Vagina (tissue), 2 donors: ENCODE data around the gene LIMK2. TPM values are rescaled to one million over a fixed set of nuclear protein-coding genes. Genes with fewer than 3 reads are reported as not detected.

Experiments
- DNase-seq, 2 donors: peaks; one replicate each; pipeline ENCODE4 v3.0.0-alpha.2; 2017; ENCODE audit errors: extremely low spot score in 2 of 2
- H3K27ac ChIP-seq: fragments of 200-600 bp; sonication (generic); one replicate; pipeline ENCODE4 v1.5.1; 2019
- H3K27me3 ChIP-seq: fragments of 200-600 bp; sonication (generic); one replicate; pipeline ENCODE4 v1.5.1; 2019
- H3K36me3 ChIP-seq, 2 donors: fragments of 200-600 bp; sonication (generic); one replicate each; pipeline ENCODE4 v1.5.1; 2017 to 2019
- H3K4me1 ChIP-seq: fragments of 200-600 bp; sonication (generic); one replicate; pipeline ENCODE4 v1.5.1; 2019
- H3K4me3 ChIP-seq, 2 donors: fragments of 200-600 bp; sonication (generic); 1 replicate in 1 of 2; 2 replicates in 1 of 2; pipeline ENCODE4 v1.5.1; 2016 to 2019
- H3K9me3 ChIP-seq: fragments of 200-600 bp; sonication (generic); one replicate; pipeline ENCODE4 v1.5.1; 2019
- CTCF ChIP-seq, 3 experiments: fragments of 450-650 bp in 2 of 3; fragments of 200-600 bp in 1 of 3; sonication (generic) in 1 of 3; IDR thresholded peaks; one replicate each; pipeline ENCODE4 v1.5.1; 2017 to 2019; ENCODE audit warnings: antibody characterized with exemption in 3 of 3, mild to moderate bottlenecking in 2 of 3, moderate library complexity in 2 of 3
- POLR2A ChIP-seq, 2 donors: fragments of 450-650 bp; IDR thresholded peaks; one replicate each; pipeline ENCODE4 v1.6.1; 2017; ENCODE audit warnings: antibody characterized with exemption in 2 of 2, mild to moderate bottlenecking in 2 of 2, moderate library complexity in 2 of 2
- POLR2AphosphoS5 ChIP-seq, 2 donors: sonication (generic); formaldehyde crosslinking; IDR thresholded peaks; one replicate each; pipeline ENCODE4 v1.9.0; 2017; ENCODE audit warnings: antibody characterized with exemption in 2 of 2, mild to moderate bottlenecking in 2 of 2, low read depth in 1 of 2; ENCODE audit not compliant: insufficient read depth in 1 of 2
- intact Hi-C: fragments of 100-400 bp; cut with DNase I; formaldehyde crosslinking; loops from one replicate; pipeline ENCODE4 v1.15.1; 2023
- total RNA-seq: library from RNA; depleted of rRNA; stranded (reverse); fragments of >200 nt; gene quantifications from one replicate; pipeline ENCODE4 v1.2.3, GENCODE V29; 2016

The LIMK2 gene
- total RNA-seq, 1 donor from 2014 or later: 120 TPM

DNA sequence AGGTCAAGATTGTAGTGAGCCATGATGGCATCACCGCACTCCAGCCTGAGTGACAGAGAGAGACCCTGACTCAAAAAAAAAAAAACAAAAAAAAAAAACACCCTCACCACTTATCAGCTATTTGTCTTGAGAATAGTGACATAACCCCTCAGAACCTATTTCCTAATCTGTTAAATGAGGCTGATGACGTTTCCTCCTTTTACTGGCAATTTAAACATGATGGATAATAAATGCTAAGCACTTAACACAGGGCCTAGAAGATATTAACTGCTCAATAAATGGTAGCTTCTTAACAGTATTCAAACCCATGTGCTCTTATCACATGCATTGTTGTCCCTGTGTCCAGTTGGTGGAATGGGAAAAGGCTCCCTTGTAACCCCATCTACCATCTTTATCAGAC lies 34.6 kb downstream of the LIMK2 start:
- no peak overlapping the region for H3K27ac ChIP-seq
- H3K9me3 ChIP-seq: no peaks in the 10 kb centered on the region
- no peak overlapping the region for H3K4me3 ChIP-seq
- intact Hi-C loops: no loop called here
- DNase-seq: no peak
- H3K36me3 ChIP-seq: no peaks in the 10 kb centered on the region
- TF ChIP-seq POLR2A (IDR thresholded peaks at IDR 0.05) (no peak), POLR2AphosphoS5 (IDR thresholded peaks at IDR 0.05; ENCODE audit: insufficient read depth in 1 of 2, low read depth in 1 of 2) (no peak), CTCF (IDR thresholded peaks at IDR 0.05) (no peak)
- no peaks in the 10 kb centered on the region for H3K27me3 ChIP-seq
- H3K4me1 ChIP-seq: peaks cover 37% of the 10 kb centered on the region

DNA sequence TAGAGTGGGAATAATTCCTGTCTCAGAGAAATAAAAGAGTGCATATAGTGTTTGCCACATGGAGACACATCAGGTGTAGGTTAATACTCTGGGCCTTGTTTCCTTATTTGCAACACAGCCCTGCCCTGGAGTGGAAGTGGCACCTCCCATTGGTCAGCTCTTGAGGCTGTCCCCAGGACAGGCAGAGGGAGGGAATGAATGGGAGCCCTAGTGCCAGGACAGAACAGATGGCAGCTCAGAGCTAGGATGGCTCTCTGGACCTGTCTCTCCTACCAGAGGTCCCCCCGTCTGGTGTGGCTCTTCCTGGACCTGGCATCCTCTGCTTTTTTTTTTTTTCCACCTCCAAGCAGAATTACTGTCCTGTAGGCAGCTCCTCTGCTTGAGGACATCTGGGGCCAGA lies 35.6 kb downstream of the LIMK2 start:
- H3K9me3 ChIP-seq: no peaks in the 10 kb centered on the region
- no peaks in the 10 kb centered on the region for H3K27me3 ChIP-seq
- H3K4me1 ChIP-seq: peaks cover 48% of the 10 kb centered on the region
- peak overlapping the region; percentile 52 to 70 for H3K4me3 ChIP-seq
- intact Hi-C loops: no loop called here
- DNase-seq: no peak
- H3K36me3 ChIP-seq: no peaks in the 10 kb centered on the region
- H3K27ac ChIP-seq: peak overlapping the region; percentile 78
- TF ChIP-seq POLR2A (IDR thresholded peaks at IDR 0.05) (no peak), POLR2AphosphoS5 (IDR thresholded peaks at IDR 0.05; ENCODE audit: insufficient read depth in 1 of 2, low read depth in 1 of 2) (no peak), CTCF (IDR thresholded peaks at IDR 0.05) (no peak)

DNA sequence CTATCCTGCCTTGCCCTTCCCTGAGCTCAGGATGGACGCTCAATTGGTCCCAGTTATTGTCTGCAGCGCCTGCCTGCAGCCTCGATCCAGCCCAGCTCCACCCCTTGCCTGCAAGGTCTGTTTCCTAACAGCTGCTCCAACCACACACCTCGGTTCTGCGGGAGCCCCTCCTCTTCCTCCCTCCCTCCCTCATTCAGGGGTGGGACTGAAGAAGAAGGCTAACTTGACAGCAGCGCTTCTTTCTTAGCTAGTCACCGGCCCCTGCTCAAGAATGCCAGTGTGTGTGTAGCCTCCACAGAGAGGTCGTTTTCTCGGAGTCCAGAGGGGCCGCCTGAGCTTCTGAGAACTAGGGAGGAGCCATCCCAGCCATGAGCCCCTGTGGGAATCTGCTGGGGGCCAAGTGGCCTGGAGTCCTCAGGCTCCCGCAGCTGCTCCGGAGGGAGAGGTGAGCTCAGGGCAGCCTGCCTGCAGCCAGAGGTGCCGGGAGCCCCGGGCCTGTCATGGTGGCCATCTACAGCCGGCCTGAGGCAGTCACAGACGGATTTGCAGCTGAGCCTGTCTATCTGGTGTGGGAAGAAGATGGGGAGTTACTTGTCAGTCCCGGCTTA lies 36.1 kb downstream of the LIMK2 start:
- no peak for DNase-seq
- TF ChIP-seq POLR2AphosphoS5 (IDR thresholded peaks at IDR 0.05; ENCODE audit: insufficient read depth in 1 of 2, low read depth in 1 of 2): peak; percentile 82 to 85
- TF ChIP-seq CTCF (IDR thresholded peaks at IDR 0.05): no peak
- TF ChIP-seq POLR2A (IDR thresholded peaks at IDR 0.05): peak in 1 of 2 donors; percentile 59
- intact Hi-C loops: no loop called here

GRCh38 chr22:31248965-31249958 lies 37.2 kb downstream of the LIMK2 start:
- no peak for TF ChIP-seq POLR2AphosphoS5 (IDR thresholded peaks at IDR 0.05; ENCODE audit: insufficient read depth in 1 of 2, low read depth in 1 of 2)
- no peak for TF ChIP-seq POLR2A (IDR thresholded peaks at IDR 0.05)
- TF ChIP-seq CTCF (IDR thresholded peaks at IDR 0.05): no peak
- Histone ChIP-seq H3K27me3 (no peaks in the 10 kb centered on the region), H3K4me3 (peak overlapping the region; percentile 52 to 70), H3K4me1 (peaks cover 61% of the 10 kb centered on the region), H3K9me3 (no peaks in the 10 kb centered on the region), H3K36me3 (no peaks in the 10 kb centered on the region), H3K27ac (peak overlapping the region; percentile 78)
- intact Hi-C loops: no loop called here
- DNase-seq: no peak

More for the DNA sequence above, 36.1 kb downstream of the LIMK2 start:
- H3K4me3 ChIP-seq: peak overlapping the region; percentile 52 to 70
- H3K27ac ChIP-seq: peak overlapping the region; percentile 78
- no peaks in the 10 kb centered on the region for H3K36me3 ChIP-seq
- peaks cover 53% of the 10 kb centered on the region for H3K4me1 ChIP-seq
- H3K9me3 ChIP-seq: no peaks in the 10 kb centered on the region
- H3K27me3 ChIP-seq: no peaks in the 10 kb centered on the region
